ENCODE results near the gene MRPS18A.

MRPS18A gene

DNA sequence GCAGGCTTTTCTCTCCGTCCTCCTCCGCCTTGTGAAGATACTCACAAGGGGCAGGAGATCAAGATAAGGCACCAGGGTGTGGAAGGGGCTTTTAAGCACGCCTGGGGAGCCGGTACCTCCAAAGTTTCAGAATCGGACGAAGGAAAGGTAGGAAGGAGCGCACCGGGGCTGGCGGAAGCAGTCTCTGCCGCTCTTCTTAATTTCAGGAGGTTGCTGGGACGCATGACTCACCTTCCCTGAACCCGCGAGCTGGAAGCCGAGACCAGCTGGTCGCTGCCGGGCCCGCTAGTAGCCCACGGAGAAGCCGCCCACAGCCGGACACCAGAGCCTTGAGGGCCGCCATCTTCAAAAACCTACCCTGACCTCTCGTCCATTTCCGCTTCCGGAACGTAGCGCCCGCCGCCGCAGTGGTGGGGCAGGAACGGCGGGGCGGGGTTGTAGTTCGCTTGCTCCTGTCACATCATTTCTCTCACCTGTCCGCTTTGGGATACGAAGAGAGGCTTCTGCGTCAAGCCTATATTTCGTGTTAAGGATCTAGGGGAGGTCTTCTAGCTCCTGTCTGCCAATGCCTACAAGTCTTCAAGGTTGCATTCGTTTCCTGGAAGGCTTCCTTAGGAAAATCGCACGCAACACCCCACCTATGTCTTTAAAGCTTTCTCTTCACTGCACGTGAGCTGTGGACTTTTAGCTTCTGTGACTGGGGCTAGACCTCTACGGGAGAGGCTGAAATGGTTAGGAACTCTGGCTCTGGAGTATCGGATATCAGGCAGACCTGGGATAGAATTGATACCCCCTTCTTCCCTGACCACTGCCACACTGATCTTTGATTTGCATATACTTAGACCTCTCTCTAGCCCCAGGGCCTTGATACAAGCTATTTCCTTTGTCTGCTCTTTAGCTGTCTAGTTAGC is at the start of gene MRPS18A:
MRPS18A (minus strand) TSS at position 355 of the 911 bp plus-strand sequence; CDS start at position 343, 12 bp downstream.
- peak; percentile 91 for DNase-seq

DNA sequence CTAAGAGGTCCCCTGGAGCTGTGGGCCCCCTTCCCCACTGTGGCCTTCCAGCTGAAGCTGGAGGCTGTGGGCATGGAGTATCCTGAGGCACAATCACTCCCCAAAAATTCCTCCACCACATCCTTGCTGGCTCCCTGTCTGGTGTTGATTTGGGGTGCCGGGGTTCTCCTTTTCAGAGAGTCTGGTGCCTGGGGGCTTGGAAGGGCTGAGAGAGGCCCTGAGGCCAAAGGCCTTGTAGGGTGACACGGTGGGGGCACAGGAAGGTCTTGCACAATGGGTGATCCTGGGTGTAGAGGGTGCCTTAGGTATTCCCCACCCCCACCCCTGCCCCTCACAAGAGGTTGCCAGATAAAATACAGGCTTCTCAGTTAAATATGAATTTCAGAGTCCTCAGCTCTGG is 49.3 kb upstream of the MRPS18A start:
- no peak for DNase-seq

DNA sequence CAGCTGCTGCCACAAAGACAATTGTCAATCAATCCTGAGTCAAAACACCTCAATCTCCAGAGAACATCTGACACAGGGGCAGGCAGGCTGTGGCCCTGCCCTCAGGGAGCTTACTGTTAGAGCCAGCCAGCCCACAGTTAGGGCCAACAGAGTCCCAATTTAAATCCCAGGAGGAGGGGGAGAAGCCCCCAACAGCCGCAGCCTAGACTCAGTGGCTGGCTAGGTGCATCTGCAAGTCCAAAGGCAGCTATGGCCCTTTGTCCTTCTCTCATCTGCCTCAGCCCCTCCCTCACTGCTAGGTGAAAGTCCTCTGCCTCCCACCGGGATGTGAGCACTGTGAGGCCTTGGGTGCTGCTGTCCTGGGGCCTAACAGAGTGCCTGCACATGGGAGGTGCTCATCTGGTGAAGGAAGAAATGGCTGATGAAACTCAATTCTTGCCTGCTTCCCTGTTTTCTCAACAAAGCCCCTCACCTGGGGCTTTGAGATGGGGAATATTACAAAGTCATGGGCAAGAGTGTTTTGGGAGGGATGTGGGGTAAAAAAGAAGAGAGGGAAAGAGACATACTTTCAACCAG is 48.7 kb upstream of the MRPS18A start:
- DNase-seq: no peak

DNA sequence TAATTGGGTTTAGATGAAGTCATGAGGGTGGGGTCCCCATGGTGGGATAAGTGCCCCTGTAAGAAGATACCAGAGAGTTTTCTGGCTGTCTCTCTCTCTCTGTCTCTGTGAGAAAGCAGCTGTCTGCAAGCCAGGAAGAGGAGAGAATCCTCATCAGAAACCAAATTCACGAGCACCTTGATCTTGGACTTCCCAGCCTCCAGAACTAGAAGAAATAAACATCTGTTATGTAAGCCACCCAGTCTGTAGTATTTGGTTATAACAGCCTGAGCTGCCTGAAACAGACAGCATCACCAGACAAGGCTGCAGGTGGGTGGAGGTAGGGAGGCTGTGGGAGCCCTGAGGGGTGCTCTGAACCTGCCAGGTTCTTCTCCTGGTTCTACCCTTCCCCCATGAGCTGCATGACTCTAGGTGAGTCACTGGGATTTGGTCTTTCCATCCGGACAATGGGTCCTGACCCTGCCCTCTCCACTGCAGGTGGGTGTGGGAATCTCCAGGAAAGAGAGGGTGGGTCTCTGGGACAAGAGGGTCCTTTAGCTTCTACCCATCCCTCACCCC is 48.1 kb upstream of the MRPS18A start:
- no peak for DNase-seq

DNA sequence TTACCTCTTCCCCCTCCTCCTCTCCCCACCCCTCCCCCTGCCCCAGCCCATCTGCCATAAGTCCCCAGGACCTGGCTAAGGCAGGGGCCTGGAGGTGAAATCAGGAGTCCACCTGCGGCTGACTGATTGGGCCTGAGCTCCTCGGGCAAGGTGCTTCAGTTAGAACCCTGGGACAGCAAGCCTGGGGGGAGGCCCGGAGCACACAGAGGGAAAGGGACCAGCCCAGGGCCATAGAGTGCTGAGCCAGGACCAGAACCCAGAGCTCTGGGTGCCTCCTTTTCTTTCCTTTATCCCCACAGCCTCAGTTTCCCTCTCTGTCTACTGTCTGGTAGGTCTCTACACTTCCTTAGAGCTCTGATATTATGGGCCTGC is 46.7 kb upstream of the MRPS18A start:
- DNase-seq: no peak

DNA sequence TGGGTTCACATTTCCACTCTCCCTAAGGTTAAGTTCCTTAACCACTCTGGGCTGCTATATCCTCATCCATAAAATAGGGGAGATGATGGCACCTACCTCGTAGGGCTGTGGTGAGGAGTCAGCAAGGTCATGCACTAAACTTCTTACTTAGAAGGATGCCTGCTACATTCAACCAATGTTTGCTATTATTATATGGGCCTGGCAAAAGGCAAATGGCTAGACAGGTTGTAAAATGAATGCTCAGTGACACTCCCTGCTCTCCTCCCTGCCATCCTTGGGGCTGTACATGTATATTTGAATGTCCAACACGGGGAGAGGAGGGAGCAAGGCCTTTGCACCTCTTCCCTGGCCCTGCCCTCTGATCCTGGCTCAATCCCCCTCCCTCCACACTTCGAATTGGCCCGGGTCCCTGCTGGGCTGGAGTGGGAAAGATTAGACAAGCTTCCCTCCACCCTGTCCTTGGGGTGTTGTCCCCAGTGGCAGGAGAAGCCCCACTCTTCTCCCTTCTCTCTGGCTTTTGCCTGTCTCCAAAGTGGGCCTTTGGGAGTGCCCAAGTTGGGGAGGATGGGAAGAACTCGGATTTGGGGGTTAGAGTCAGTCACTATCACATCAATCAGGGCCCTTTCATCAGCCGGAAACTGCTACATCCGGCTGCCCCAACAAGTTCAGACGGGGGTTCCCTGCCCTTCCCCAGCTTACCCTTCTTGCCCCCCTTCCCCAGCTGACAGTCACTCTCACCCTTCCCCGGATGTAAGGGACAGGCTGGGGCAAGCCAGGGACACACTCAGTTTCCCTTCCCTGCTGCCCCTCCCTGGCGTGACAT is 46.1 kb upstream of the MRPS18A start:
- no peak for DNase-seq

DNA sequence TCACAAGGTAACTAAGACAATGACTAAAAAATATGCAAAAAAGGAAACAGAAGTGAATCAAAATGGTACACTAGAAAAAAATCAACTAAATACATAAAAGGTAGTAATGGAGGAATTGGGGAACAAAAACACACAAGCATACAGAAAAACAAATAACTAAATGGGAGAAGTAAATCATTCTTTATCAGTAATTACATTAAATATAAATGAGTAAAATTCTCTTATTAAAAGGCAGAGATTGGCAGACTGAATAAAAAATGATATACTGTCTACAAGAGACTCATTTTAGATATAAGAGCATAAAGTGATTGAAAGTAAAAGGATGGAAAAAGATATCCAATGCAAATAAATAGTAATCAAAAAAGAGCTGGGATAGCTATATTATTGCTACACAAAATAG is 43.0 kb upstream of the MRPS18A start:
- DNase-seq: no peak

DNA sequence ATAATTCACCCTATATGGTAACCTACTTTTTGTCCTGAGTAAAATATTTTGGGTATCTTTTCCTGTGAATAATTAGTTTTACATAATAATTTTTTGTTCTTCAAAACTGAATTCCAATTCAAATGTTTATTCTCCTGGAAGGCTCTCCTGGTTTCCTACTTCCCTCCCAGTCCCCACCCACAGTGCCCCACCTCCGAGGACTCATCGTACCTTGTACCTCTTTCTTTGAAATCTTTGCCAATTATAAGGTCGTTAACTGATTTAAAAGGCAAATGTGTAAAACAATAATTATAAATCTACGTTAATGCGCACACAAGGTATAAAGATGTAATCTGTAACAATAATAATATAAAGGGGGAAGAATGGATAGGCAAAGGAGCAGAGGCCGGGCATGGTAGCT is 41.9 kb upstream of the MRPS18A start:
- no peak for DNase-seq

DNA sequence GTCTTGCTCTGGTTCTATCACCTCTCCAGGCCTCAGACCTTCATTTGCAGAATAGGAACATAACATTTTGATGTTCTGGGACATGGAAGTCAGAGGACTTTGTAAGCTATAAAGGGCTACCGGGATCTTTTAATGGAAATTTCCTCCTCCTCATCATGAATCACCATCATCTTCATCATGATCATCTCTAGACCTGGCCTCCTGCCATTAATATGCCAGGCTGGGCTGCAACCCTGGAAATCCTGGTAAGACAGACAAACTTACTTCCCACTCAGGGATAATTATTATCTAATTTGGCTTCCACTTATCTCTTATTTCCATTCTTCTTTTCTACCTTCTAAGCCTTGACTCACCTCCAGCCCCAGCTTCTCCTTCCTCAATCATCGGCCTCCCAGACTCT is 41.0 kb upstream of the MRPS18A start:
- DNase-seq: no peak

DNA sequence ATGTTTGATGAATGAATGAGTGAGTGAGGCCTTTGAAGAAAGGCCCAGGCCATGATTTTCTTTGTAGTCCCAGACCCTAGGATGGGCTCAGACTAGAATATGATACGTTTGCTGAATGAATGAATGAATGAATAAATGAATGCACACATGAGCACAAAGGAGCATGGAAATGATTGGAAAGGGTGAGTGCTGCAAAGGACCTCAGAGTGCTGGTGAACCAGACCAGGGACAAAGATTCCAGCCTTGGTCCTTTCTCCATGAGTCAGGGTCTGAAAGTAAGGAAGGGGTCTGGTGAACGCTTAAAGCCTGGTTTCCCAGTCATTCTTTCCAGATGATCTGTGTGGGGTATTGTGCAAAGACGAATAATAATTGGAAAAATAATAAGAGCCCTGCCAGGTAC is 40.0 kb upstream of the MRPS18A start:
- no peak for DNase-seq

DNA sequence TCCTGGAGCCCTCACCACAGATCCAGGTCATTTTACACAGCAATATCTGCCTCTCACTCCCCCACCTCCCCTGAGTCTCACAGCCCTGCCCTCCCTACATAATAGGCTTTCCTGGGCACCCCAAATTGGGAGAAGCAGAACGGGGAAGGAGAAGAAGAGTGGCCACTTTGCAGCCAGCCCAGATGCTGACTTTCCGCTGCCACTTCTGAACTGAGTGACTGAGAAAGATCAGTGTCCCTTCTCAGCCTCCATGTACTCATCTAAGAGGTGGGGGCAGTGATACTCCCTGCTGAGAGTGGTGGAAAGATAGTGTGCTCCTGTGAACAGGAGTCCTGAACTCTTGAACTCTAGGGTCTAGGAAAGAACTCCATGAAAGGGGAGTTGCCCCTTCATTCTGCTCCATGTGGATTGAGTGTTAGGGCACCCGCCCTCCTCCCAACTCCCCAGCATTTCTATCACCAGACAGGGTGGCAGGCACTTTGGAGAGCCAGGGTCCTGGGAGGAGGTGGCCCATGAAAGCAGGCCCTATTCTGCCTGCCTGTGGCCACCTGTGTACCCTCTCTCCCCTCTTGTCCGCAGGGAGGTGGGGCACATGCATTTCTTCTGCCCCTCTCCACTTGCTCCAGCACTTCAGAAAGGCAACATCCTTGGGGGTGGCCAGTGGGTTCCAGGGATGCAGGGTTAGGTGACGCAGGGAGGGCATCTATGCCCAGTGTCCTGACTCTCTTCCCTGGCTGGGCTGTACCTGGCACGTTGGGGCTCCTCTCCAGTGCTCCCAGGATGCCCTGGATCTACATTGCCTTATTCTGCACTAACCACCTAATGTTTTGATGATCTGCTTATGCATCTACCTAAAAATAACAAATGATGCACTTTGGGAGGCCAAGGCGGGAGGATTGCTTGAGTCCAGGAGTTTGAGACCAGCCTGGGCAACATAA is 38.3 kb upstream of the MRPS18A start:
- no peak for DNase-seq

DNA sequence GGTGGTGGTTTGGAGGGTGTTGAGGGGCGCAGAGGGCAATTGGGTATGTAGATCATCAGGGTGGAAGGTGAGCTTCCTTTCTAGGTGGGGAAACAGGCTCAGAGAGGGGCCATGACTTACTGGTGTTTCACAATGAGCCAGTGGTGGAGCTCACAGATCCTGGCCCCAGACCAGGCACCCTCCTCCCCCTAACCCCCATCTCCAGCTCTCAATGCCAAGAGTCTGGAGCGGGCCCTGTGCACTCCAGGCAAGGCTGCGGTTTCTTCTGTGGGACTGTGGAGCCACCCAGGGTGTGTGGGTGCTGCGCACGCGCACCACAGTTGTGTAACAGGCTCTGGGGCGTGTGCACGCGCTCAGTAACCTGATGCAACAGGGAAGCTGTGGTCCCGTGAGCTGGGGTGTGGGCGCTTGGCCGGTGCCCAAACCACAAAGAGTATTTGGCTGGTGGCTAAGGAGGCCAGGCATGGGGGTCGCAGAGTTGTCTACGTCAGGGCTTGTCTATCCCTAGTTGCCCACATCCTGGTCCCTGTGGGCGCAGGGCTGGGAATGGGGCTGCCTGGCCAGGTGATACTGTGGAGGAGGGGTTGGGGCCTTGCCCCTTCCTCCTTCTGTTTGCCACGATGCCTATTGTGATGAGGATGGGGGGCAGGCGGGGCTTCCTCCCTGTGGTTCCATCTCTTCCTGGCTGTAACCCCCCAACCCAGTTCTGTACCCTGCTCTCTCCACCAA is 37.5 kb upstream of the MRPS18A start:
- peak; percentile 26 for DNase-seq

DNA sequence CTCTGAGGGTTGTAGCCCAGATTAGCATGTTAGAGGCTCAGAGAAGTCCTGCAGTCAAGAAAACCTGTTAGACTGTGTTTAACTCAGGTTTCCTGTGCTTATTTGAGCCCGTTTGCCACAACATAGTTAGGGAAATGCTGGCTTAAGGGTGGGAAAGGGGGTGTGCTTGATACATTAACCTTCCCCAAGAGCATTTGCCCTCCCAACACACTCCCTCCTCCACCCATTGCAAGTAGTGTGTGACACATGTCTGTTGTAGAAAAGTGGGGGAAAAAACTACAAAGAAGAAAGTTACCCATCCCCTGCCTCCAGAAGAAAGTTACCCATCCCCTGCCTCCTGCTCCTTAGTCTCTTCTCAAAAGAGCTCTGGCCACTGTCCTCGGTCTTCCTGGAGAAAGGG is 36.8 kb upstream of the MRPS18A start:
- DNase-seq: no peak

DNA sequence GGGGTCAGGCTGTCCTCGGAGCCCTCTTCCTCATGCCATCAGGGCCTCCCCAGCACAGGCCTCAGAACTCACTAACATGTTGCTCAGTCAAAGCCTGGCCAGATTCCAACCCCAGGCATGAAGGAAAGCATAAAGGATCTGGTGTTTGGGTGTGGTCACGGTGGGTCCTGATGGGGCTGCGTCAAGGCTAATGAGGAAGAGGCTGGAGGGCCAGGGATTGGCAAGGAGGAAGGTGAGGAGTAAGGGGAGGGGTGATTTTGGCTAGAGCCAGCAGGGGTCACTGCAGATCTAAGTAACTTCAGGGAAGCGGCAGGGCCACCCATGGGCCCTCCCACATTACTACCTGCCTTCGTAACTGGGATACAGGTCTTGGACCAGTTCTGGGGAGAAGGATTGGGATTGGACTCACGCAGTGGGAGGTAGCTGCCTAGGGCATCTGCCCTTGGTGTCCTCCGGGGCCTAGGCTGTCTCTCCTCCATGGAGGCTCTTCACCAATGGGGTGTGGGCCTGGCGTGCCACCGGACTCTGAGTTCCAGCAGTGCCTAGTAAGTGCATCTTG is 36.2 kb upstream of the MRPS18A start:
- peak; percentile 78 for DNase-seq

DNA sequence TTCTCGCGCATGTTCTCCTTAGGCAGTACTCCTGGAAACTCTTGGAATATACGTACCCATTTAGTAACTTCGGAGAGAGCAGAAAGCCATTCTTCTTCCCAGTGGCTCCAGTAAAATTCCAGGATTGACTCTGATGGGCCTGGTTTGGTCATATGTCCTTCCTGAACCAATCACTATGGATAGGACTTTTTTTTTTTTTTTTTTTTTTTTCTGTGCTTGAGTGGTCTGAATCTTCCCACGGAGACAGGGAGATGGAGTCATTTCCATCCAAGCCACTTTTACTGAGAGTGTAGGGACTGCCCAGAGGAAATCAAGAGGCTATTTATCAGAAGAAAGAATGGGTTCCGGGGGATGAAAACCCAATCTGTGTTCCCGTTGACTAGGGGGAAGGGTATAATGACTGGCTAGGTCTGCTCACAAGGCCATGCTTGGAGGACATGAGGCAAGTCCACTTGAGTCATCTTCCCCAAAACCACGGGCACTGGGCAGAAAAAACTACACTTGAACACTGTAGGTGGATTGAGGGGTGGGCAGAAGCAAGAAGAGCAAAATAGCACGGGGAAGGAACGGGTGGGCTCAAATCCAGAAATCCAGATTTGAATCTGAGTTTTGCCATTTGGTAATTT is 35.4 kb upstream of the MRPS18A start:
- DNase-seq: no peak

DNA sequence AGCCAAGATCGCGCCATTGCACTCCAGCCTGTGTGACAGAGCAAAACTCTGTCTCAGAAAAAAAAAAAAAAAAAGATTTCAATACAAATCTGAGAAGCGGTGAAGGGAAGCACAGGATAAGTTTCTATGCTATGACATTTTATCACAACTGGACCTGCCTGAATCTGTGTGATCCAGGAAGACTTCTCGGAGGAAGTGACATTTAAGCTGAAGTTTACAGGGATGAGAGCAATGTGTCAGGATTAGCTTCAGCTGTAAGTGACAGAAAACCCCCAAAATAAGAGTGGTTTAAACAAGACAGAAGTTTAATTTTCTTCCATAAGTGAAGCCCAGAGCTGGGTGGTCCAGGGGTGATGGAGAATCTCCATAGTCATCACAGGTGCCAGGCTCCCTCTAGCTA is 33.4 kb upstream of the MRPS18A start:
- no peak for DNase-seq

DNA sequence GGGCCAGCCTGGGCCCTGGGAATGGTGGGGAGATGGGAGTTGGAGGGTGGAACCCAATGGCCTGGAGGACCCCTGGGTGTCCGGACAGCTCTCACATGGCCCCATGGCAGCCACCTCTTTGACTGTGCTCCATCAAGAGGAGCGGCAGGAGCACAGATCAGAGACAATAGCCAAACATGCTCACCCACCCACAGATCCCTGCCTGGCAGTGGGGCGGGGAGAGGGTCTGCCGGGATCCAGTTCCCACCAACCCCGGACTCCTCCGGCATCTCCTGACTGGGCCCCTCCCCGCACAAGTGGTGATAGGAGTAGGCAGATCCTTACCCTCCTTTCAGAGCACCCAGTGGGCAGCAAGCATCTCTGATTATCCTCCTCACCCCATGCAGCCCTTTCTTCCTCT is 31.9 kb upstream of the MRPS18A start:
- no peak for DNase-seq

DNA sequence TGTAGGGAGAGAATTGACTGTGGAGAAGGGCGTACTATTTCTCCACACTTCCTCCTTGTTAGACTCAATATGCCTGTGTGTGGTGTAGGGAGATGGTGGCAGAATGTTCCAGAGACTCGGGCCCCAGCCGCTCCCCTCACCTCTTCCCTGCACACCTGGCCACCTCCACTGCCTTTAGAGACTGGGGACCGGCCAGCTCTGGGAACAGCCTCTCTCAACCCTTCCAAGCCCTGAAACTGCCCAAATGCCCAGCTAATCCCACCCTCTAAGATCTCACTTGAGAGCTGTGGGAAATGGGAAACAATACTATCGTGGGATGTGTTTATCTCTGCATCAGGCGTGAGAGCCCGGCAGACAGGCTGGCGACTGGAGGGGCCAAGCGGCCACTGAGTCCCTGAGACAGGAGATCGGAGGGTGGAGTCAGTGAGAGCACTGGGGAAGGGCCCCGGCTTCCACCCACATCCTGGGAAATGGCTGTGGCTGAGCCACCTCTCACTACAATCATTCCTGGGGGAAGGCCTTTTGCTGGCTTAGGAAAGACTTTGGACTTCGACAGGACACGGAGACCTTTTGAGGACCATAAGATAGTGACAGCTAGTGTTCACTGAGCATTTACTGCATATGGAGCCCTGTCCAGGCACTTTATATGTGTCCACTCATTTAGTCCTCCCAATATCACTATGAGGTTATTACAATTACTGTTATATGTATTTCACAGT is 31.0 kb upstream of the MRPS18A start:
- DNase-seq: no peak

DNA sequence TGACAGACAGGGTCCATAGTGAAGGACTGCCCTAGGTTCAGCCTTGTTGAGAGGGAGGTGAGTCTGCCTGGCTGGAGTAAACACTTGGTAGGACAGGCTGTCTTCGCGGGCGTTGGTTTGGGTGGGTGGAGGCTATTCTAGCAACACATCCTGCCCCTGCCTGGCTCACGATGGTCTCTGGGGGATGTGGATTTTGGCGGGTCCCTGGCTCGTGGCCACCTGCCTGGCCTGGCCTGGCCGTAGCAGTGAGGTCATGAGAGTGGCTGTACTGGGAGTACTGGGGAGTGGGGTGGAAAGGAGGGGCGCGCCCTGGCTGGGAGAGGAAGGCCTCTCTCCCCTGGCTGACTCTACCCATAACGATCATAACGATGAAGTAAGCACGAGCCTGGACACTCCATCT is 30.2 kb upstream of the MRPS18A start:
- DNase-seq: no peak

DNA sequence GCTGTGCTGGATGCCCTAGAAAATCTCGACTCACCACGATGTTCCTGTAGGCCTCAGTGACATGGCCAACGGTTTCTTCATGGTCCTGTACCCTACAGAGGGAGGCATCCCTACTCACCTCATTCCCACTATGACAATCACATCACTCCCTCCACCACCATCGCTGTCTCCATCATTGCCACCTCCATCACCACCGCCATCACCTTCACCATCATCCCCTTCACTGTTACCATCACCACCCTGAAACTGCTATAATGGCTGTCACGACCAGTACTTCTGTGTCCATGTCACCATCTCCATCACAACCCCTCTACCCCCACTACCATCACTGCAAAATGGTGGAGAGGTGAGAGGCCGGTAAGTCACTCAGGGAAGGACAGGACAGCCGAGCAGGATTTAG is 29.8 kb upstream of the MRPS18A start:
- no peak for DNase-seq
